HEK293 (cell line): ENCODE measurements around the gene ANXA1.

Source experiments
- CTCF ChIA-PET: fragments of 350-600 bp; formaldehyde crosslinking; extraction: SDS; loops from one replicate; lab custom pipeline; 2021; ENCODE audit warnings: antibody characterized with exemption; lab: Yijun Ruan, JAX
- POLR2A ChIA-PET: fragments of 300-600 bp; formaldehyde crosslinking; extraction: SDS; loops from one replicate; lab custom pipeline; 2020; ENCODE audit warnings: antibody characterized with exemption, inconsistent platforms; lab: Yijun Ruan, JAX
- H3K27ac ChIP-seq: fragments of 200-500 bp; sonication (Bioruptor generic); 2 replicates; pipeline ENCODE4 v1.5.1; 2014; ENCODE audit warnings: low read depth, low read length, control low read depth, inconsistent platforms; ENCODE audit errors: extremely low read depth
- H3K36me3 ChIP-seq, 2 experiments: fragments of 200-500 bp in 1 of 2; sonication (Bioruptor generic) in 1 of 2; 1 replicate in 1 of 2; 2 replicates in 1 of 2; pipeline ENCODE4 v1.5.1; 2014 to 2017; ENCODE audit warnings: inconsistent platforms in 2 of 2, low read length in 2 of 2; ENCODE audit not compliant: control insufficient read depth in 2 of 2, insufficient read depth in 1 of 2
- H3K4me1 ChIP-seq: fragments of 200-500 bp; sonication (Bioruptor generic); 2 replicates; pipeline ENCODE4 v1.5.1; 2014; ENCODE audit warnings: mild to moderate bottlenecking, low read length, inconsistent platforms; ENCODE audit not compliant: control insufficient read depth, insufficient read depth
- H3K4me3 ChIP-seq: 2 replicates; pipeline ENCODE4 v1.5.1; 2011; ENCODE audit warnings: low read depth, mild to moderate bottlenecking, control low read depth, low read length, moderate library complexity
- H3K9me3 ChIP-seq: fragments of 200-500 bp; sonication (Bioruptor generic); 2 replicates; pipeline ENCODE4 v1.5.1; 2014; ENCODE audit warnings: low read depth, low read length, inconsistent platforms; ENCODE audit not compliant: control insufficient read depth, insufficient read depth
- HOXD13 ChIP-seq: sonication (generic); formaldehyde crosslinking; IDR thresholded peaks from 2 replicates; pipeline ENCODE4 v1.8.0; 2022; ENCODE audit warnings: missing genetic modification reagents, borderline replicate concordance
- MEIS1 ChIP-seq: sonication (generic); formaldehyde crosslinking; IDR thresholded peaks from 2 replicates; pipeline ENCODE4 v1.8.1; 2022; ENCODE audit warnings: missing genetic modification reagents, mild to moderate bottlenecking, borderline replicate concordance
- OSR2 ChIP-seq: fragments of 450-650 bp; formaldehyde crosslinking; IDR thresholded peaks from 2 replicates; pipeline ENCODE4 v1.5.1; 2016; ENCODE audit warnings: missing biosample characterization, missing genetic modification characterization
- SCRT2 ChIP-seq: fragments of 450-650 bp; formaldehyde crosslinking; IDR thresholded peaks from 2 replicates; pipeline ENCODE4 v1.5.1; 2016; ENCODE audit warnings: missing biosample characterization, missing genetic modification characterization
- YY1 ChIP-seq: fragments of 450-650 bp; formaldehyde crosslinking; IDR thresholded peaks from 2 replicates; pipeline ENCODE4 v1.5.1; 2018; ENCODE audit warnings: missing biosample characterization, missing genetic modification characterization
- ZBTB17 ChIP-seq: fragments of 450-650 bp; formaldehyde crosslinking; IDR thresholded peaks from 2 replicates; pipeline ENCODE4 v1.5.1; 2016; ENCODE audit warnings: missing biosample characterization, missing genetic modification characterization
- ZBTB8A ChIP-seq: fragments of 450-650 bp; formaldehyde crosslinking; IDR thresholded peaks from 2 replicates; pipeline ENCODE4 v1.5.1; 2016; ENCODE audit warnings: missing biosample characterization, missing genetic modification characterization
- ZNF138 ChIP-seq: fragments of 450-650 bp; formaldehyde crosslinking; IDR thresholded peaks from 2 replicates; pipeline ENCODE4 v1.5.1; 2016; ENCODE audit warnings: missing biosample characterization, missing genetic modification characterization, borderline replicate concordance
- ZNF174 ChIP-seq: fragments of 450-650 bp; formaldehyde crosslinking; IDR thresholded peaks from 2 replicates; pipeline ENCODE4 v1.5.0; 2017; ENCODE audit warnings: missing biosample characterization, mild to moderate bottlenecking, missing genetic modification characterization
- ZNF184 ChIP-seq: fragments of 450-650 bp; IDR thresholded peaks from 2 replicates; pipeline ENCODE4 v1.5.1; 2018; ENCODE audit warnings: missing biosample characterization, mild to moderate bottlenecking, missing genetic modification characterization
- ZNF274 ChIP-seq, 2 experiments: fragments of 200-500 bp in 1 of 2; fragments of 450-650 bp in 1 of 2; sonication (Bioruptor generic) in 1 of 2; formaldehyde crosslinking in 1 of 2; IDR thresholded peaks; 2 replicates each; pipeline versions ENCODE4 v1.5.1 to v1.6.1; 2014 to 2016; ENCODE audit warnings: borderline replicate concordance in 1 of 2, inconsistent platforms in 1 of 2, low read length in 1 of 2, missing biosample characterization in 1 of 2, missing genetic modification characterization in 1 of 2
- ZNF426 ChIP-seq: fragments of 450-650 bp; formaldehyde crosslinking; IDR thresholded peaks from 2 replicates; pipeline ENCODE4 v1.5.1; 2017; ENCODE audit warnings: missing biosample characterization, missing genetic modification characterization, mild to moderate bottlenecking, inconsistent platforms, moderate library complexity
- ZNF544 ChIP-seq: fragments of 450-650 bp; formaldehyde crosslinking; IDR thresholded peaks from 2 replicates; pipeline ENCODE4 v1.5.0; 2017; ENCODE audit warnings: missing biosample characterization, missing genetic modification characterization
- ZNF596 ChIP-seq: fragments of 450-650 bp; IDR thresholded peaks from 2 replicates; pipeline ENCODE4 v1.5.0; 2018; ENCODE audit warnings: missing biosample characterization, mild to moderate bottlenecking, missing genetic modification characterization, moderate library complexity
- ZNF791 ChIP-seq: fragments of 450-650 bp; formaldehyde crosslinking; IDR thresholded peaks from 2 replicates; pipeline ENCODE4 v1.5.1; 2016; ENCODE audit warnings: missing biosample characterization, missing genetic modification characterization
- ZNF837 ChIP-seq: fragments of 450-650 bp; formaldehyde crosslinking; IDR thresholded peaks from 2 replicates; pipeline ENCODE4 v1.5.1; 2016; ENCODE audit warnings: missing biosample characterization, missing genetic modification characterization
- TF ChIP-seq, protein P1 (sequence below): fragments of 450-650 bp; IDR thresholded peaks from 2 replicates; pipeline ENCODE4 v1.5.1; 2018; ENCODE audit warnings: missing biosample characterization, missing genetic modification characterization
- TF ChIP-seq, protein P2 (sequence below): fragments of 450-650 bp; formaldehyde crosslinking; conservative IDR thresholded peaks from 2 replicates; pipeline ENCODE4 v1.5.1; 2016; ENCODE audit warnings: low read depth, missing biosample characterization, missing genetic modification characterization
- TF ChIP-seq, protein P3 (sequence below): fragments of 450-650 bp; formaldehyde crosslinking; IDR thresholded peaks from 2 replicates; pipeline ENCODE4 v1.5.1; 2016; ENCODE audit warnings: missing biosample characterization, missing genetic modification characterization
- TF ChIP-seq, protein P4 (sequence below): fragments of 450-650 bp; formaldehyde crosslinking; IDR thresholded peaks from 2 replicates; pipeline ENCODE4 v1.5.1; 2016; ENCODE audit warnings: missing biosample characterization, missing genetic modification characterization

The ANXA1 gene, protein sequence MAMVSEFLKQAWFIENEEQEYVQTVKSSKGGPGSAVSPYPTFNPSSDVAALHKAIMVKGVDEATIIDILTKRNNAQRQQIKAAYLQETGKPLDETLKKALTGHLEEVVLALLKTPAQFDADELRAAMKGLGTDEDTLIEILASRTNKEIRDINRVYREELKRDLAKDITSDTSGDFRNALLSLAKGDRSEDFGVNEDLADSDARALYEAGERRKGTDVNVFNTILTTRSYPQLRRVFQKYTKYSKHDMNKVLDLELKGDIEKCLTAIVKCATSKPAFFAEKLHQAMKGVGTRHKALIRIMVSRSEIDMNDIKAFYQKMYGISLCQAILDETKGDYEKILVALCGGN

DNA sequence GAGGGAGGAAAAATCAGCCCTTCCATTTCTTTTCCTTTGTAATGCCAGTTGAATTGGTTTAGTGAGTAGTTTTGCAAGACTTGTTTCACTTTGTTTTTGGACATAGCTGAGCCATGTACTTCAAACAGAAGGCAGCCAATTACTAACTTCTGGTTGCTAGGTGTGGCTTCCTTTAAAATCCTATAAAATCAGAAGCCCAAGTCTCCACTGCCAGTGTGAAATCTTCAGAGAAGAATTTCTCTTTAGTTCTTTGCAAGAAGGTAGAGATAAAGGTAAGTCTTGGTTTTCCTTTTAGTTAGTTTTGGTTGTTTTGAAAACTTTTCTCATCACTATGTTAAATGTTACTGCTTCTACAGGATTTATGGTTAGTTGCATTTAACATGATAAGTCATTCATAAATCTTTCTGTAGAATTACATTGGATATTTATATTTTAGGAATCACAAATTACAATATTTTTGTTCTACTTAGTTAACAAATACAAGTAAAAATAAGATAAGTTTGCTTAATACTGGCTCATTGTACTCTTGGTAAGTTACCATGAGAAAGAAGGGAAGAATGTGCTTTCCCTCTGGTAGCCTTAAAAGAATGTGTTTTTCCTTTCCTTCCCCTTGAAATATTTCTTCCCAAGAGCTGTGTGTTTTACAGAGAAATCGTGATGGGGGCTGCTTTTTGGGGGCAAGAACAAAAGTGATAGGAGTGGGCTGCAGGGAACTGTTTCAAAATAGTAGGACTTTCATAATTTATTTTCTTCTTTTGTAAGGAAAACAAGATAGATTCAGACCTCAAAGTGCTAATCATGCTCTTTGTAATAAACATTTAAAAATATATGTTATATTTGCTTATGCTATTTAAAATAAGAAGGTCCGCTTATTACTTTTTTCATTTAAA is at the start of gene ANXA1:
ANXA1 (plus strand) TSS at position 213 of the 890 bp plus-strand sequence. CDS start 6,671 bp downstream, outside the sequence.
- ChIA-PET CTCF (interaction anchor here (0.6 to 3.1 kb wide), 10 partner anchors 16 to 219 kb away, joined by 3 to 15 read pairs (median 3); no protein-coding TSS in a partner anchor), POLR2A (interaction anchor here (0.8 to 2.1 kb wide), 7 partner anchors 8 to 33 kb away, joined by 3 to 9 read pairs (median 4); no protein-coding TSS in a partner anchor)
- no peak within 1 kb of the TSS for H3K27ac ChIP-seq
- H3K4me3 ChIP-seq = peak within 1 kb of the TSS; percentile 50
- H3K9me3 ChIP-seq = no peaks in the 10 kb centered on the region
- no peak for TF ChIP-seq ZNF791 (tag by site-specific recombination)
- peak; percentile 48 for TF ChIP-seq OSR2 (tag by site-specific recombination)
- no peaks in the 10 kb centered on the region for H3K36me3 ChIP-seq
- H3K4me1 ChIP-seq = peaks cover 1% of the 10 kb centered on the region

DNA sequence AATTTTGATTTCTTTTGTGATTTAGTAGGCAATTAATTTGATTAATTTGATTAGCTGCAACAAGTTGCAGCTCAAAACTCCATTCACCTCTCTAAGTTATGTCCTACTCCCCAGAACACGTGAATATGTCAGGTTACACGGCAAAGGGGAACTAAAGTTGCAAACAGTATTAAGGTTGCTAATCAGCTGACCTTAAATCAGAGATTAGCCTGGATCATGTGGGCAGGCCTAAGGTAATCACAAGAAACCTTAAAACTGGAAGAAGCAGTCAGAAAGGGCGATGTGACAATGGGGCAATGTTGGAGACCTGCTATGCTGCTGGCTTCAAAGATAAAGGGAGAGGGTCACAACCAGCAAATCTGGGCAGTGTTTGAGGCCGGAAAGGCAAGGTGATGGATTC is 47.3 kb upstream of the ANXA1 start:
- CTCF ChIA-PET = interaction anchor here (0.7 to 1.0 kb wide), 2 partner anchors 22 to 826 kb away, joined by 3 read pairs; no protein-coding TSS in a partner anchor
- H3K4me3 ChIP-seq = no peak overlapping the region
- POLR2A ChIA-PET = no interaction called here
- no peak overlapping the region for H3K27ac ChIP-seq
- H3K36me3 ChIP-seq = no peaks in the 10 kb centered on the region
- TF ChIP-seq ZNF544 (no peak), SCRT2 (tag by site-specific recombination) (no peak), ZNF274 (IDR thresholded peaks at IDR 0.05; ENCODE audit: low read length) (no peak), ZNF274 (tag by site-specific recombination; IDR thresholded peaks at IDR 0.05; ENCODE audit: borderline replicate concordance) (no peak), ZNF184 (tag by site-specific recombination) (no peak), ZNF138 (tag by site-specific recombination) (no peak), ZNF174 (tag by site-specific recombination) (no peak)
- H3K4me1 ChIP-seq = no peaks in the 10 kb centered on the region
- no peaks in the 10 kb centered on the region for H3K9me3 ChIP-seq

DNA sequence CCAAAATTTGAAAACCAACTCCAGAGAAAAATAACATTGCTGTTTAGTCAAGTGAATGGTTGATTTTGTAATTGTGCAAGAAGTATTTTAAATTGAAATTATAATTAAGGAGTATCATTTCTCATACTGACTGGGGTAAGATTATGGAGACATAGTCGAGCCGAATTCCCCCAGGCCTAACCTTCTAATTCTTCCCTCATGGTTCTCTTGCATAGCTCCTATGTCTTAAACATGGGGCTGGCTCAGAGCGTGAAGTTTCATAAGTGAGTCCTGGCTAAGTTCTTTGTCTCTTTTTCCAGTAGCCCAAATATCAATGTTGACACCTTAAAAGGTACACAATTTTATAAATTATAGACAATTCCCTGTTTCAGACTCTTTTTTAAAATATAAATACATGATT is 46.7 kb upstream of the ANXA1 start:
- H3K9me3 ChIP-seq = no peaks in the 10 kb centered on the region
- no peaks in the 10 kb centered on the region for H3K36me3 ChIP-seq
- no peak overlapping the region for H3K4me3 ChIP-seq
- CTCF ChIA-PET = interaction anchor here (0.7 kb wide), 1 partner anchor 827 kb away, joined by 3 read pairs; no protein-coding TSS in a partner anchor
- POLR2A ChIA-PET = no interaction called here
- H3K4me1 ChIP-seq = no peaks in the 10 kb centered on the region
- H3K27ac ChIP-seq = no peak overlapping the region
- no peak for TF ChIP-seq ZBTB17 (tag by site-specific recombination)
- TF ChIP-seq ZNF596 (tag by site-specific recombination) = no peak
- no peak for TF ChIP-seq ZBTB8A (tag by site-specific recombination)
- no peak for TF ChIP-seq HOXD13
- TF ChIP-seq, protein P1, sequence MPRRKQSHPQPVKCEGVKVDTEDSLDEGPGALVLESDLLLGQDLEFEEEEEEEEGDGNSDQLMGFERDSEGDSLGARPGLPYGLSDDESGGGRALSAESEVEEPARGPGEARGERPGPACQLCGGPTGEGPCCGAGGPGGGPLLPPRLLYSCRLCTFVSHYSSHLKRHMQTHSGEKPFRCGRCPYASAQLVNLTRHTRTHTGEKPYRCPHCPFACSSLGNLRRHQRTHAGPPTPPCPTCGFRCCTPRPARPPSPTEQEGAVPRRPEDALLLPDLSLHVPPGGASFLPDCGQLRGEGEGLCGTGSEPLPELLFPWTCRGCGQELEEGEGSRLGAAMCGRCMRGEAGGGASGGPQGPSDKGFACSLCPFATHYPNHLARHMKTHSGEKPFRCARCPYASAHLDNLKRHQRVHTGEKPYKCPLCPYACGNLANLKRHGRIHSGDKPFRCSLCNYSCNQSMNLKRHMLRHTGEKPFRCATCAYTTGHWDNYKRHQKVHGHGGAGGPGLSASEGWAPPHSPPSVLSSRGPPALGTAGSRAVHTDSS (tag by site-specific recombination) = no peak
- TF ChIP-seq YY1 (tag by site-specific recombination) = no peak
- TF ChIP-seq, protein P2, sequence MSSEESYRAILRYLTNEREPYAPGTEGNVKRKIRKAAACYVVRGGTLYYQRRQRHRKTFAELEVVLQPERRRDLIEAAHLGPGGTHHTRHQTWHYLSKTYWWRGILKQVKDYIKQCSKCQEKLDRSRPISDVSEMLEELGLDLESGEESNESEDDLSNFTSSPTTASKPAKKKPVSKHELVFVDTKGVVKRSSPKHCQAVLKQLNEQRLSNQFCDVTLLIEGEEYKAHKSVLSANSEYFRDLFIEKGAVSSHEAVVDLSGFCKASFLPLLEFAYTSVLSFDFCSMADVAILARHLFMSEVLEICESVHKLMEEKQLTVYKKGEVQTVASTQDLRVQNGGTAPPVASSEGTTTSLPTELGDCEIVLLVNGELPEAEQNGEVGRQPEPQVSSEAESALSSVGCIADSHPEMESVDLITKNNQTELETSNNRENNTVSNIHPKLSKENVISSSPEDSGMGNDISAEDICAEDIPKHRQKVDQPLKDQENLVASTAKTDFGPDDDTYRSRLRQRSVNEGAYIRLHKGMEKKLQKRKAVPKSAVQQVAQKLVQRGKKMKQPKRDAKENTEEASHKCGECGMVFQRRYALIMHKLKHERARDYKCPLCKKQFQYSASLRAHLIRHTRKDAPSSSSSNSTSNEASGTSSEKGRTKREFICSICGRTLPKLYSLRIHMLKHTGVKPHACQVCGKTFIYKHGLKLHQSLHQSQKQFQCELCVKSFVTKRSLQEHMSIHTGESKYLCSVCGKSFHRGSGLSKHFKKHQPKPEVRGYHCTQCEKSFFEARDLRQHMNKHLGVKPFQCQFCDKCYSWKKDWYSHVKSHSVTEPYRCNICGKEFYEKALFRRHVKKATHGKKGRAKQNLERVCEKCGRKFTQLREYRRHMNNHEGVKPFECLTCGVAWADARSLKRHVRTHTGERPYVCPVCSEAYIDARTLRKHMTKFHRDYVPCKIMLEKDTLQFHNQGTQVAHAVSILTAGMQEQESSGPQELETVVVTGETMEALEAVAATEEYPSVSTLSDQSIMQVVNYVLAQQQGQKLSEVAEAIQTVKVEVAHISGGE = no peak
- no peak for TF ChIP-seq ZNF837 (tag by site-specific recombination)
- TF ChIP-seq, protein P3, sequence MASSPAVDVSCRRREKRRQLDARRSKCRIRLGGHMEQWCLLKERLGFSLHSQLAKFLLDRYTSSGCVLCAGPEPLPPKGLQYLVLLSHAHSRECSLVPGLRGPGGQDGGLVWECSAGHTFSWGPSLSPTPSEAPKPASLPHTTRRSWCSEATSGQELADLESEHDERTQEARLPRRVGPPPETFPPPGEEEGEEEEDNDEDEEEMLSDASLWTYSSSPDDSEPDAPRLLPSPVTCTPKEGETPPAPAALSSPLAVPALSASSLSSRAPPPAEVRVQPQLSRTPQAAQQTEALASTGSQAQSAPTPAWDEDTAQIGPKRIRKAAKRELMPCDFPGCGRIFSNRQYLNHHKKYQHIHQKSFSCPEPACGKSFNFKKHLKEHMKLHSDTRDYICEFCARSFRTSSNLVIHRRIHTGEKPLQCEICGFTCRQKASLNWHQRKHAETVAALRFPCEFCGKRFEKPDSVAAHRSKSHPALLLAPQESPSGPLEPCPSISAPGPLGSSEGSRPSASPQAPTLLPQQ (tag by site-specific recombination) = no peak
- TF ChIP-seq MEIS1 = no peak
- TF ChIP-seq, protein P4, sequence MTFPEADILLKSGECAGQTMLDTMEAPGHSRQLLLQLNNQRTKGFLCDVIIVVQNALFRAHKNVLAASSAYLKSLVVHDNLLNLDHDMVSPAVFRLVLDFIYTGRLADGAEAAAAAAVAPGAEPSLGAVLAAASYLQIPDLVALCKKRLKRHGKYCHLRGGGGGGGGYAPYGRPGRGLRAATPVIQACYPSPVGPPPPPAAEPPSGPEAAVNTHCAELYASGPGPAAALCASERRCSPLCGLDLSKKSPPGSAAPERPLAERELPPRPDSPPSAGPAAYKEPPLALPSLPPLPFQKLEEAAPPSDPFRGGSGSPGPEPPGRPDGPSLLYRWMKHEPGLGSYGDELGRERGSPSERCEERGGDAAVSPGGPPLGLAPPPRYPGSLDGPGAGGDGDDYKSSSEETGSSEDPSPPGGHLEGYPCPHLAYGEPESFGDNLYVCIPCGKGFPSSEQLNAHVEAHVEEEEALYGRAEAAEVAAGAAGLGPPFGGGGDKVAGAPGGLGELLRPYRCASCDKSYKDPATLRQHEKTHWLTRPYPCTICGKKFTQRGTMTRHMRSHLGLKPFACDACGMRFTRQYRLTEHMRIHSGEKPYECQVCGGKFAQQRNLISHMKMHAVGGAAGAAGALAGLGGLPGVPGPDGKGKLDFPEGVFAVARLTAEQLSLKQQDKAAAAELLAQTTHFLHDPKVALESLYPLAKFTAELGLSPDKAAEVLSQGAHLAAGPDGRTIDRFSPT (tag by site-specific recombination) = no peak
- TF ChIP-seq ZNF426 (tag by site-specific recombination) = no peak
